HCT116 (cell line): Measurements from ENCODE around the gene ACD. TPM values are rescaled to one million over a fixed set of nuclear protein-coding genes. Genes with fewer than 3 reads are reported as not detected.

ENCODE experiments used
- ATAC-seq: fragments of 200-7000 bp; cut with Tn5 transposase; 2 replicates; pipeline ENCODE4 v1.9.1; 2020; ENCODE audit warnings: mild to moderate bottlenecking, moderate library complexity
- BruUV-seq: library from RNA; stranded (reverse); fragments of 400-500 nt; replicated peaks from 2 replicates; lab custom pipeline; 2021; lab: Mats Ljungman, UMichigan
- CTCF ChIA-PET: fragments of 300-600 bp; sonication (Branson Sonifier 250); formaldehyde crosslinking; loops from one replicate; lab custom pipeline; 2021; ENCODE audit warnings: antibody characterized with exemption; lab: Charles Lee
- POLR2A ChIA-PET: fragments of 300-600, 350-600 bp; sonication (Branson Sonifier 250); formaldehyde crosslinking; loops from one replicate; lab custom pipeline; 2021; ENCODE audit warnings: antibody characterized with exemption; lab: Charles Lee
- RAD21 ChIA-PET, 2 experiments: fragments of 300-600 bp; sonication (Branson Sonifier 250); formaldehyde crosslinking; loops; one replicate each; lab custom pipeline; 2023; ENCODE audit warnings: low total read pairs in 2 of 2; ENCODE audit not compliant: uncharacterized antibody in 2 of 2, unreplicated experiment in 2 of 2, low non-redundant PET in 1 of 2; lab: Charles Lee
- DNase-seq: peaks from one replicate; pipeline ENCODE4 v3.0.0-alpha.2; 2010; ENCODE audit warnings: low read depth, low spot score
- H2AFZ ChIP-seq: fragments of 200-600 bp; shearing (Covaris generic), sonication (generic); 2 replicates; pipeline ENCODE4 v1.6.1; 2017; ENCODE audit warnings: low read depth, mixed run types, mixed read lengths, antibody characterized with exemption, low read length; ENCODE audit not compliant: poor library complexity, severe bottlenecking
- H3K27ac ChIP-seq: 2 replicates; pipeline ENCODE4 v1.5.1; 2012; ENCODE audit warnings: low read depth, low read length
- H3K27me3 ChIP-seq: fragments of 200-600 bp; sonication (generic); 2 replicates; pipeline ENCODE4 v1.6.1; 2016; ENCODE audit warnings: mixed run types, low read length, mixed read lengths; ENCODE audit not compliant: insufficient read depth
- H3K36me3 ChIP-seq, 2 experiments: fragments of 200-500 bp in 1 of 2; fragments of 200-600 bp in 1 of 2; sonication (Bioruptor generic) in 1 of 2; sonication (generic) in 1 of 2; 2 replicates each; pipeline versions ENCODE4 v1.5.1 to v1.6.1; 2014 to 2016; ENCODE audit warnings: low read length in 2 of 2, inconsistent platforms in 1 of 2, mixed read lengths in 1 of 2, mixed run types in 1 of 2; ENCODE audit not compliant: insufficient read depth in 2 of 2, control insufficient read depth in 1 of 2
- H3K4me1 ChIP-seq, 2 experiments: fragments of 200-600 bp in 1 of 2; sonication (generic) in 1 of 2; 2 replicates each; pipeline versions ENCODE4 v1.5.1 to v1.6.1; 2012 to 2017; ENCODE audit warnings: low read length in 2 of 2, inconsistent platforms in 1 of 2, mild to moderate bottlenecking in 1 of 2, mixed read lengths in 1 of 2, mixed run types in 1 of 2, moderate library complexity in 1 of 2; ENCODE audit not compliant: insufficient read depth in 2 of 2, control insufficient read depth in 1 of 2
- H3K4me2 ChIP-seq: fragments of 200-600 bp; sonication (generic); 2 replicates; pipeline ENCODE4 v1.6.1; 2017; ENCODE audit warnings: mixed run types, low read length, mixed read lengths
- H3K4me3 ChIP-seq, 2 experiments: fragments of 200-600 bp in 1 of 2; sonication (generic) in 1 of 2; replicated peaks in 1 of 2; 2 replicates each; pipeline ENCODE4 v1.5.1; 2011 to 2016; ENCODE audit warnings: low read length in 2 of 2, control low read depth in 1 of 2, low read depth in 1 of 2, mild to moderate bottlenecking in 1 of 2, mixed read lengths in 1 of 2, mixed run types in 1 of 2
- H3K79me2 ChIP-seq: fragments of 200-600 bp; sonication (generic); 2 replicates; pipeline ENCODE4 v1.6.1; 2017; ENCODE audit warnings: mild to moderate bottlenecking, mixed run types, low read length, moderate library complexity, mixed read lengths; ENCODE audit not compliant: insufficient read depth
- H3K9ac ChIP-seq: fragments of 200-600 bp; sonication (generic); 2 replicates; pipeline ENCODE4 v1.6.1; 2016; ENCODE audit warnings: low read length, mixed read lengths
- H3K9me2 ChIP-seq: fragments of 200-600 bp; sonication (generic), shearing (Covaris generic); 2 replicates; pipeline ENCODE4 v1.6.1; 2017; ENCODE audit warnings: mixed run types, mild to moderate bottlenecking, moderate library complexity; ENCODE audit not compliant: insufficient read depth
- H3K9me3 ChIP-seq, 2 experiments: fragments of 200-500 bp in 1 of 2; fragments of 200-600 bp in 1 of 2; sonication (Bioruptor generic) in 1 of 2; sonication (generic) in 1 of 2; 2 replicates each; pipeline ENCODE4 v1.6.1; 2014 to 2017; ENCODE audit warnings: low read length in 2 of 2, mixed read lengths in 2 of 2, inconsistent platforms in 1 of 2, low read depth in 1 of 2, mild to moderate bottlenecking in 1 of 2, mixed run types in 1 of 2, moderate library complexity in 1 of 2; ENCODE audit not compliant: control insufficient read depth in 1 of 2, insufficient read depth in 1 of 2
- H4K20me1 ChIP-seq: fragments of 200-600 bp; sonication (generic), shearing (Covaris generic); 2 replicates; pipeline ENCODE4 v1.6.1; 2017; ENCODE audit warnings: mixed run types, mild to moderate bottlenecking, moderate library complexity; ENCODE audit not compliant: insufficient read depth
- CBX3 ChIP-seq: IDR thresholded peaks from 2 replicates; pipeline ENCODE4 v1.6.1; 2012; ENCODE audit warnings: low read depth
- EGR1 ChIP-seq: IDR thresholded peaks from 2 replicates; pipeline ENCODE4 v1.6.1; 2012; ENCODE audit warnings: low read depth
- ELF1 ChIP-seq: IDR thresholded peaks from 2 replicates; pipeline ENCODE4 v1.6.1; 2012; ENCODE audit warnings: low read depth, borderline replicate concordance
- EZH2 ChIP-seq: fragments of 200-600 bp; sonication (generic); IDR thresholded peaks from 2 replicates; pipeline ENCODE4 v1.6.1; 2017; ENCODE audit warnings: antibody characterized with exemption, mixed run types
- FOSL1 ChIP-seq: IDR thresholded peaks from 2 replicates; pipeline ENCODE4 v1.6.1; 2012; ENCODE audit warnings: low read depth
- JUND ChIP-seq: IDR thresholded peaks from 2 replicates; pipeline ENCODE4 v1.6.1; 2012
- POLR2A ChIP-seq: IDR thresholded peaks from 2 replicates; pipeline ENCODE4 v1.7.0; 2011; ENCODE audit warnings: borderline replicate concordance; ENCODE audit not compliant: insufficient read depth, insufficient read length; ENCODE audit errors: extremely low read depth
- RAD21 ChIP-seq: IDR thresholded peaks from 2 replicates; pipeline ENCODE4 v1.6.1; 2012; ENCODE audit warnings: low read depth, mild to moderate bottlenecking
- SP1 ChIP-seq: IDR thresholded peaks from 2 replicates; pipeline ENCODE4 v1.6.1; 2012; ENCODE audit warnings: low read depth
- TCF7L2 ChIP-seq: IDR thresholded peaks from 2 replicates; pipeline ENCODE4 v1.7.0; 2011; ENCODE audit warnings: borderline replicate concordance, inconsistent platforms; ENCODE audit not compliant: insufficient read depth, insufficient read length; ENCODE audit errors: extremely low read depth
- intact Hi-C: fragments of 100-400 bp; cut with micrococcal nuclease; formaldehyde crosslinking; loops from 2 replicates; pipeline ENCODE4 v1.10.0; 2022
- total RNA-seq: library from RNA; stranded (reverse); gene quantifications from one replicate; pipeline ENCODE4 v1.2.1, GENCODE V29; 2021; ENCODE audit not compliant: unreplicated experiment
- TF ChIP-seq, protein P1 (sequence below): IDR thresholded peaks from 2 replicates; pipeline ENCODE4 v1.6.1; 2012

The ACD gene
- total RNA-seq, 1 experiment from 2014 or later = 53.8 TPM

- intact Hi-C loops = no loop called here
- Histone ChIP-seq H3K4me2 (no peak overlapping the region), H3K9ac (no peak overlapping the region), H4K20me1 (no peaks in the 10 kb centered on the region), H3K9me3 (no peaks in the 10 kb centered on the region), H3K27me3 (no peaks in the 10 kb centered on the region), H3K9me2 (no peaks in the 10 kb centered on the region), H3K27ac (no peak overlapping the region), H3K36me3 (peaks cover 4 to 11% of the 10 kb centered on the region in 2 experiments; a peak in 3 of 4 replicates), H3K4me1 (no peaks in the 10 kb centered on the region)
- CTCF ChIA-PET = interaction anchor here (0.9 kb wide), 1 partner anchor 11 kb away, joined by 3 read pairs; no protein-coding TSS in a partner anchor
- TSS peak; percentile 16 for BruUV-seq
- no peak for ATAC-seq
- no peak for TF ChIP-seq SP1
- TF ChIP-seq FOSL1 = no peak
- no peak for TF ChIP-seq POLR2A
- TF ChIP-seq, protein P1, sequence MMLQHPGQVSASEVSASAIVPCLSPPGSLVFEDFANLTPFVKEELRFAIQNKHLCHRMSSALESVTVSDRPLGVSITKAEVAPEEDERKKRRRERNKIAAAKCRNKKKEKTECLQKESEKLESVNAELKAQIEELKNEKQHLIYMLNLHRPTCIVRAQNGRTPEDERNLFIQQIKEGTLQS = no peak
- TF ChIP-seq EZH2 = no peak
- TF ChIP-seq CBX3 = no peak
- no peak for TF ChIP-seq JUND
- TF ChIP-seq, all 23 proteins: peak for 0
- Histone ChIP-seq H3K4me3 (no peak overlapping the region), H2AFZ (no peak overlapping the region), H3K79me2 (no peaks in the 10 kb centered on the region)
- RAD21 ChIA-PET = no interaction called here
- no peak for DNase-seq
- POLR2A ChIA-PET = no interaction called here
Measured at GRCh38 chr16:67683767-67684166, 23.7 kb upstream of the ACD start.

DNA sequence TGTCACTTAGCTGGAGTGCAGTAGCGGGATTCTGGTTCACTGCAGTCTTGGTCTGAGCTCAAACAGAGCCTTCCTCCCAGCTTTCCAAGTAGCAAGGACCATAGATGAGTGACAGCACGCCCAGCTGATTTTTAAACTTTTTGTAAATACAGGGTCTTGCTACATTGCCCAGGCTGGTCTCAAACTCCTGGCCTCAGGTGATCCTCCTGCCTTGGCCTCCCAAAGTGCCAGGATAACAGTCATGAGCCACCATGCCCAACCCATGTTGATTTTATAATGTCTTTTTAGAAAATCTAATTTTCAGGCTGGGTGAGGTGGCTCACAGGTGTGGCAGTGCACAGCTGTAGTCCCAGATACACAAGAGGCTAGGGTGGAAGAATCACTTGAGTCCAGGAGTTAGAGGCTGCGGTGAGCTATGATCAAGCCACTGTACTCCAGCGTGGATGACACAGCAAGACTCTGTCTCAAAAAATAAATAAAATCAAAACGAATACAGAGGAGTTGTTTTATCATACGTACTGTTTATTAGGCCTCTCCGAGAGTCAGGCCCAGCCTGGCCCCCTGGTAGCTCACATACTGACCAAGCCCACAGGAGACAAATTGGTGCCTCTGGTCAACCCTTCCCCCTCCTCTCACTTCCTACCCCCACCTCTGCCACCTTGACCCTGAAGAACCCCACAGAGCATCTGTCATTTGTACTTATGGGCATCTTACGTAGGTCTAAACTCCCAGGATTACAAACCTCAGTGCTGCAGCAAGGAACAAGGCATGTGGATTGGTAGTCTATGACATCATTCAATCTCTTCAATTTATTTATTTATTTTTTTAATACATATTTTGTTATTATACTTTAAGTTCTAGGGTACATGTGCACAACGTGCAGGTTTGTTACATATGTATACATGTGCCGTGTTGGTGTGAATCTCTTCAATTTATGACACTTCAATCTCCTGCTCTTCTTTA lies 20.2 kb upstream of the ACD start:
- Histone ChIP-seq H3K9ac (no peak overlapping the region), H4K20me1 (no peaks in the 10 kb centered on the region), H3K27me3 (no peaks in the 10 kb centered on the region), H3K9me3 (no peaks in the 10 kb centered on the region), H3K4me2 (no peak overlapping the region), H3K9me2 (no peaks in the 10 kb centered on the region), H3K4me1 (no peaks in the 10 kb centered on the region), H3K4me3 (no peak overlapping the region), H3K27ac (no peak overlapping the region), H2AFZ (no peak overlapping the region), H3K79me2 (no peaks in the 10 kb centered on the region)
- DNase-seq (no peak), ATAC-seq (no peak)
- intact Hi-C loops = no loop called here
- RAD21 ChIA-PET = interaction anchor here in 1 of 2 experiments (0.7 kb wide), 1 partner anchor 178 kb away, joined by 4 read pairs; no protein-coding TSS in a partner anchor
- POLR2A ChIA-PET = no interaction called here
- CTCF ChIA-PET = interaction anchor here (0.7 kb wide), 1 partner anchor 159 kb away, joined by 3 read pairs; no protein-coding TSS in a partner anchor
- BruUV-seq = no TSS peak
- TF ChIP-seq TCF7L2 = no peak
- no peak for TF ChIP-seq RAD21
- TF ChIP-seq ELF1 = no peak
- TF ChIP-seq EGR1 = no peak
- TF ChIP-seq SP1 = no peak
- no peak for TF ChIP-seq JUND
- TF ChIP-seq, all 23 proteins: peak for 0
- peaks cover 4 to 11% of the 10 kb centered on the region in 2 experiments; a peak in 3 of 4 replicates for H3K36me3 ChIP-seq
